ENCODE data around the gene NFATC2.
A peak's percentile ranks its signal among the peaks of the same experiment; 100 is the strongest.
"Not testable (repeated sequence)": the region's sequence is repeated elsewhere in the genome, so short reads cannot be mapped to it uniquely, and the experiment has no call there.

Gene NFATC2

GRCh38 chr20:51562027-51562331 lies 19.5 kb upstream of the NFATC2 start:
- Mint-ChIP-seq H3K27me3 (ENCODE audit: low read depth) (peaks cover 73% of the 10 kb centered on the region), H3K4me3 (peak overlapping the region; percentile 54), H3K4me1 (ENCODE audit: low read depth) (peaks cover 13% of the 10 kb centered on the region), H3K27ac (no peak overlapping the region), H3K9me3 (no peaks in the 10 kb centered on the region), H3K36me3 (ENCODE audit: low read depth) (peaks cover 2% of the 10 kb centered on the region)

GRCh38 chr20:51560550-51561307 lies 18.2 kb upstream of the NFATC2 start:
- Mint-ChIP-seq H3K27me3 (ENCODE audit: low read depth) (peaks cover 65% of the 10 kb centered on the region), H3K4me3 (peak overlapping the region; percentile 62), H3K4me1 (ENCODE audit: low read depth) (peaks cover 13% of the 10 kb centered on the region), H3K36me3 (ENCODE audit: low read depth) (peaks cover 2% of the 10 kb centered on the region), H3K9me3 (no peaks in the 10 kb centered on the region), H3K27ac (no peak overlapping the region)

GRCh38 chr20:51560042-51560441 lies 17.5 kb upstream of the NFATC2 start:
- H3K4me3 Mint-ChIP-seq: no peak overlapping the region
- no peaks in the 10 kb centered on the region for H3K9me3 Mint-ChIP-seq
- peaks cover 13% of the 10 kb centered on the region for H3K4me1 Mint-ChIP-seq (ENCODE audit: low read depth)
- no peak overlapping the region for H3K27ac Mint-ChIP-seq
- H3K36me3 Mint-ChIP-seq (ENCODE audit: low read depth): peaks cover 4% of the 10 kb centered on the region
- peaks cover 59% of the 10 kb centered on the region for H3K27me3 Mint-ChIP-seq (ENCODE audit: low read depth)

GRCh38 chr20:51554538-51555165 lies 12.1 kb upstream of the NFATC2 start:
- no peaks in the 10 kb centered on the region for H3K9me3 Mint-ChIP-seq
- H3K4me3 Mint-ChIP-seq: no peak overlapping the region
- H3K36me3 Mint-ChIP-seq (ENCODE audit: low read depth): peaks cover 2% of the 10 kb centered on the region
- peaks cover 3% of the 10 kb centered on the region for H3K4me1 Mint-ChIP-seq (ENCODE audit: low read depth)
- H3K27ac Mint-ChIP-seq: no peak overlapping the region
- peaks cover 19% of the 10 kb centered on the region for H3K27me3 Mint-ChIP-seq (ENCODE audit: low read depth)

- H3K4me1 Mint-ChIP-seq (ENCODE audit: low read depth): peaks cover 3% of the 10 kb centered on the region
- peaks cover 2% of the 10 kb centered on the region for H3K36me3 Mint-ChIP-seq (ENCODE audit: low read depth)
- no peaks in the 10 kb centered on the region for H3K9me3 Mint-ChIP-seq
- H3K27me3 Mint-ChIP-seq (ENCODE audit: low read depth): peaks cover 14% of the 10 kb centered on the region
- H3K4me3 Mint-ChIP-seq: no peak overlapping the region
- no peak overlapping the region for H3K27ac Mint-ChIP-seq
Observed at GRCh38 chr20:51553897-51554486, 11.5 kb upstream of the NFATC2 start.

- Mint-ChIP-seq H3K4me3 (no peak overlapping the region), H3K4me1 (ENCODE audit: low read depth) (peaks cover 3% of the 10 kb centered on the region), H3K27me3 (ENCODE audit: low read depth) (peaks cover 34% of the 10 kb centered on the region), H3K27ac (no peak overlapping the region), H3K36me3 (ENCODE audit: low read depth) (peaks cover 2% of the 10 kb centered on the region), H3K9me3 (no peaks in the 10 kb centered on the region)
Observed at GRCh38 chr20:51551186-51551585, 8.7 kb upstream of the NFATC2 start.

GRCh38 chr20:51549474-51549873 lies 7.0 kb upstream of the NFATC2 start:
- H3K27me3 Mint-ChIP-seq (ENCODE audit: low read depth): peaks cover 49% of the 10 kb centered on the region
- no peak overlapping the region for H3K4me3 Mint-ChIP-seq
- no peak overlapping the region for H3K27ac Mint-ChIP-seq
- peaks cover 6% of the 10 kb centered on the region for H3K9me3 Mint-ChIP-seq
- peaks cover 4% of the 10 kb centered on the region for H3K4me1 Mint-ChIP-seq (ENCODE audit: low read depth)
- H3K36me3 Mint-ChIP-seq (ENCODE audit: low read depth): peaks cover 6% of the 10 kb centered on the region

GRCh38 chr20:51547951-51548350 lies 5.4 kb upstream of the NFATC2 start:
- H3K27me3 Mint-ChIP-seq (ENCODE audit: low read depth): peaks cover 48% of the 10 kb centered on the region
- H3K4me1 Mint-ChIP-seq (ENCODE audit: low read depth): peaks cover 6% of the 10 kb centered on the region
- peaks cover 6% of the 10 kb centered on the region for H3K9me3 Mint-ChIP-seq
- no peak overlapping the region for H3K27ac Mint-ChIP-seq
- peaks cover 6% of the 10 kb centered on the region for H3K36me3 Mint-ChIP-seq (ENCODE audit: low read depth)
- no peak overlapping the region for H3K4me3 Mint-ChIP-seq

GRCh38 chr20:51545515-51545914 lies 3.0 kb upstream of the NFATC2 start:
- H3K27ac Mint-ChIP-seq: no peak overlapping the region

GRCh38 chr20:51543422-51543788 lies 886 bp upstream of the NFATC2 start:
- Mint-ChIP-seq H3K27ac (peak overlapping the region; percentile 3), H3K4me3 (peak overlapping the region; percentile 76), H3K36me3 (ENCODE audit: low read depth) (peaks cover 29% of the 10 kb centered on the region), H3K27me3 (ENCODE audit: low read depth) (peaks cover 39% of the 10 kb centered on the region), H3K9me3 (peaks cover 6% of the 10 kb centered on the region), H3K4me1 (ENCODE audit: low read depth) (peaks cover 30% of the 10 kb centered on the region)

More at GRCh38 chr20:51545515-51545914, 3.0 kb upstream of the NFATC2 start:
- Mint-ChIP-seq H3K27me3 (ENCODE audit: low read depth) (peaks cover 45% of the 10 kb centered on the region), H3K9me3 (peaks cover 6% of the 10 kb centered on the region), H3K36me3 (ENCODE audit: low read depth) (peaks cover 12% of the 10 kb centered on the region), H3K4me1 (ENCODE audit: low read depth) (peaks cover 13% of the 10 kb centered on the region), H3K4me3 (no peak overlapping the region)

GRCh38 chr20:51542033-51542570 lies 417 bp downstream of the NFATC2 start:
- H3K9me3 Mint-ChIP-seq: peaks cover 6% of the 10 kb centered on the region
- peaks cover 28% of the 10 kb centered on the region for H3K27me3 Mint-ChIP-seq (ENCODE audit: low read depth)
- H3K4me1 Mint-ChIP-seq (ENCODE audit: low read depth): peaks cover 42% of the 10 kb centered on the region
- peak overlapping the region; percentile 98 for H3K4me3 Mint-ChIP-seq
- peaks cover 39% of the 10 kb centered on the region for H3K36me3 Mint-ChIP-seq (ENCODE audit: low read depth)
- peak overlapping the region; percentile 97 for H3K27ac Mint-ChIP-seq

- peak overlapping the region; percentile 97 for H3K27ac Mint-ChIP-seq
- H3K27me3 Mint-ChIP-seq (ENCODE audit: low read depth): peaks cover 23% of the 10 kb centered on the region
- peaks cover 48% of the 10 kb centered on the region for H3K4me1 Mint-ChIP-seq (ENCODE audit: low read depth)
- H3K4me3 Mint-ChIP-seq: peak overlapping the region; percentile 98
- H3K36me3 Mint-ChIP-seq (ENCODE audit: low read depth): peaks cover 45% of the 10 kb centered on the region
- H3K9me3 Mint-ChIP-seq: peaks cover 6% of the 10 kb centered on the region
Observed at GRCh38 chr20:51541189-51542032, 1.1 kb downstream of the NFATC2 start.

- peaks cover 4% of the 10 kb centered on the region for H3K9me3 Mint-ChIP-seq
- H3K27me3 Mint-ChIP-seq (ENCODE audit: low read depth): peaks cover 17% of the 10 kb centered on the region
- peaks cover 56% of the 10 kb centered on the region for H3K4me1 Mint-ChIP-seq (ENCODE audit: low read depth)
- H3K4me3 Mint-ChIP-seq: peak overlapping the region; percentile 98
- peaks cover 50% of the 10 kb centered on the region for H3K36me3 Mint-ChIP-seq (ENCODE audit: low read depth)
- peak overlapping the region; percentile 97 for H3K27ac Mint-ChIP-seq
Observed at GRCh38 chr20:51540580-51540979, 1.9 kb downstream of the NFATC2 start.

GRCh38 chr20:51540074-51540473 lies 2.4 kb downstream of the NFATC2 start:
- Mint-ChIP-seq H3K27ac (peak overlapping the region; percentile 97), H3K4me3 (peak overlapping the region; percentile 98), H3K27me3 (ENCODE audit: low read depth) (peaks cover 12% of the 10 kb centered on the region), H3K4me1 (ENCODE audit: low read depth) (peaks cover 61% of the 10 kb centered on the region), H3K36me3 (ENCODE audit: low read depth) (peaks cover 48% of the 10 kb centered on the region)
- not testable (repeated sequence) for H3K9me3 Mint-ChIP-seq
